ENCODE results near the gene AEBP1.

AEBP1 gene

DNA sequence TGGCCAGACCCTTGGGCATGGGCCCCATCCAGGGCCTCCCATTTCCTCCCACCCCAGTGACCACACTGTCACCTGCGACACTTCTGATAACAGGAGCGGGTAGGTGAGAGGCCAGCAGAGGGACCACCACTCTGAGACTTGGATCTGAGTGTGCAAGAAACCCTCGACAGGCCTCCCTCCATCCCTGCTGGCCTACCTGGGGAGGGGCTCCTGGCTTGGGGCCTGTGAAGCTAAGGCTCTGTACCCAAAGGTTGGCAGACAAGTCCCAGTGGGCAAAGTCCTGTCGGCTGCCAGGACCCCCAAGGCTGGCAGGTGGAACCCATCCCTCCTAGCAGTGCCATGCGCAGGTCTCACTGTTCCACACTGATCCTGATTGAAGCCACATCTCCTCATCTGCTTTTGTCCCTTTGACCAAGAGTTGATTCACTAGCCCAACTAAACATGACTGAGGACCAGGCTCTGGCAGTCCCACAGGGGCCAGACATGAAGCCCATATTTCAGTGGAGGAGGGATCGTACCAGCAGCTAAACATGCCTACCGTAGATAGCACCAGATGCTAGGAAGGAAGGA lies 37.6 kb upstream of the AEBP1 start:
- no peak for DNase-seq (ENCODE audit: low read depth in 2 of 2)

DNA sequence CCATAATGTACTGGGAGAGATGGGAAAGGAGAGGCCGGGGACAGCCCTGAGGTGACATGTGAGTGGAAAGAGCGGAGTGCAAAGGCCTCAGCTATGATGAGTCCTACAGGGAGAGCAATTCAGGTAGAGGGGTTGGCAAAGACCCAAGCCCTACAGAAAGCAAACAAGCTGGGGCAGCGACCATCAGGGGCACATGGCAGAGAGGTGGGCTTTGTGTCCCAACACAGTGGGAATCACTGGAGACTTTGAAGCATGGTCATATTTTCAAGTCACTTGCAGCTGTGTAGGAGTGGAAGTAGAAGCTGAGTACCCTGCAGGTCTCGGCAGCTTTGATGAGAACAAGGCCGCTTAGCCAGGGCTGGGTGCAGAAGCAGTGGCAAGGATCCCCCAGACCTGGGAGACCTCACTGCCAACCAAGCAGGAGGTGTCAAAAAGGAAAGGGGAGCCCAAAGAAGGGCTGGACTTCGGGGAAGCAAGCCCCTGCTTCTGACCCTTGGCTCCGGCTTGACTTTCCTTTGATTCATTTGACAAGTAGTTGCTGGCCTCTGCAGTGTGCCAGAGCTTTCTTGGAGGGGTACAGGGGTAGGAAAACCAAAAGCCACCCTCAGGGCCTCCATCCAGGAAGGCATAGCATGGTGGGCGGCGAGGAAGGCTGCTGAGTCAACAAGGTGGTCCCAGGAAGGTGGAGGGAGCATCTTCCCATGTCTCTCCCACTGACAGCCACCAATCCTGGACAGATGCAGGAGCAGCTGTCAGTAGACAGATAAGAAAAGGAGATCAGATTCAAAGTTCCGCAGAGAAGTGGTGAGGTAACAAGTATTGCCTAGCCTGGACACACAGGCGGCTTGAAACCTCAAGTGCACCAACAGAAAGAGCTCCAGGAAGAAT lies 36.8 kb upstream of the AEBP1 start:
- DNase-seq (ENCODE audit: low read depth in 2 of 2), result no peak

DNA sequence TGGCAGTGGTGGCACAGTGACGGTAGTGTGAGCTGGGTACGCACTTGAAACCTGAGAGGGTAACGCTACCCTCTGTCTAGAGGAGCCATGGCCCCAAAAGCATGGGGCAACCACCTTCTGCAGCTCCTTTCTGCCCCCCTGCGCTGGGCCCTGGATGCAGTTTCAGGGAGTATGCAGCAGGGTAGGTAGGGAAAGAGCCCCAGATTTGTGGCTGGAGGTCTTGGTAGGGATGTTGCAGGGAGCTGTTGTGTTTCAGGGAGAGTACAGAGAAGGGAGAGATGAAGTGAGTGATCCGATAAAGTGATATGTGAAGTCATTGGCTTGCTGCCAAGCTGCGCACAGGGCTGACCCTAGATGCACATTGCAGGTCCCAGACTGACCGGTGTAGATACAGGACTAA lies 36.1 kb upstream of the AEBP1 start:
- no peak for DNase-seq (ENCODE audit: low read depth in 2 of 2)

DNA sequence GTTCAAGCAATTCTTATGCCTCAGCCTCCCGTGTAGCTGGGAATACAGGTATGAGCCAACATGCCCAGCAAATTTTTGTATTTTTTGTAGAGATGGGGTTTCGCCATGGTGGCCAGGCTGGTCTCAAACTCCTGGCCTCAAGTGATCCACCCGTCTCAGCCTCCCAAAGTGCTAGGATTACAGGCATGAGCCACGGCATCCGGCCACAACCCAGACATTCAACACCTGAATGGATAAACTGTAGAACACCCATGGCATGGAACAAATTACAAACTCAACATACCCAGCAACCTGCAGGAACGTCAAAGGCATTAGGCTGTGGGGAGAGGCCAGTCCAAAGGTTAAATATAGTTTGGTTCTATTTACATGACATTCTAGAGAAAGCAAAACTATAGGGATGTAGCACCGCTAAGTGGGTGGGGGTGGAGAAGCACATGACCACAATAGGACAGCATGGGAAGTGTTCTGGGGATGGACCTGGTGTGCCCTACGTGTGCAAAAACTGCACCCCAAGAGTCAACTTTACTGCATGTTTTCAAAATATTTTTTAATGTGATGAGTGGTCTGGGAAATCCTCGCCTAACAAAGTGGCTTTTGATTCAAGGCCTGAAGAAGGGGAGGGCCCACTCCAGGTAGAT lies 32.3 kb upstream of the AEBP1 start:
- no peak for DNase-seq (ENCODE audit: low read depth in 2 of 2)

DNA sequence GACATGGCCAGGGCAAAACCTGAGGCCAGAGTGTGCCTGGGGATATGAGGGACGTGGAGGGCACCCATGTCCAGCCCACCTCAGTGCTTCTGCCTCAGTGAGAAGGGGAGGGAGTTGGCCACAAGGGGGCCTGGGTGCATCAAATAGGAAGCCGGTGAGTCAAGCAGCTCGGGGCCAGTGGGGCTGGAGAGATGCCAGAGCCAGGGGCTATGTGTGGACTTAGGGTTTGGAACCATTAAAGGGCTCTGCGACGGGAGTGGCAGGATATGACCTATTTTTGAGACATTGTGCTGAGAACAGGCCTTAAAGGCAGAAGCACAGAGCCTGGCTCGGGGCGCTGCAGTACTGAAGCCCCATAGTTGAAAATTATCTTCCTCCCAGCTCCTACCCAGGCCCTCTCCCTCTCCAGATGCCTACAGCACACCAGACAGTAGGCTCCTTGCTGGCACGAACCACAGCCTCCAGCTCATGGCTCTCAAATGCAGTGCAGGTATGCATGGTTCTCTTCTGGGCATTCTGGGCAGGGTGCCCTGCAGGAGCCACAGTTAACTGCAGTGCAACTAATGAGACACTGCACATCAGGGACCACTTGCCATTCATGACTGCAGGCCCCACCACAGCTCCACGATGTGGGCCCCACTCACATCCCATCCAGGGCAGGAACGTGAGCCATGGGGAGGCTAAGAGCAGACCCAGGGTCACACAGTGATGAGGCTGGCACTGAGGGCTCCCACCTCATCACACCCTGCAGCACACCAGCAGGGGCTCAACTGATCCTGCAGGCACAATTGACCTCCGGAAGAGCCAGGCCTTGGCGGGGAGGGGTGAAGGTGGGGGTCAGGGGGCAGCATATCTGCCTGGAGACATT lies 31.5 kb upstream of the AEBP1 start:
- DNase-seq (ENCODE audit: low read depth in 2 of 2), result no peak

DNA sequence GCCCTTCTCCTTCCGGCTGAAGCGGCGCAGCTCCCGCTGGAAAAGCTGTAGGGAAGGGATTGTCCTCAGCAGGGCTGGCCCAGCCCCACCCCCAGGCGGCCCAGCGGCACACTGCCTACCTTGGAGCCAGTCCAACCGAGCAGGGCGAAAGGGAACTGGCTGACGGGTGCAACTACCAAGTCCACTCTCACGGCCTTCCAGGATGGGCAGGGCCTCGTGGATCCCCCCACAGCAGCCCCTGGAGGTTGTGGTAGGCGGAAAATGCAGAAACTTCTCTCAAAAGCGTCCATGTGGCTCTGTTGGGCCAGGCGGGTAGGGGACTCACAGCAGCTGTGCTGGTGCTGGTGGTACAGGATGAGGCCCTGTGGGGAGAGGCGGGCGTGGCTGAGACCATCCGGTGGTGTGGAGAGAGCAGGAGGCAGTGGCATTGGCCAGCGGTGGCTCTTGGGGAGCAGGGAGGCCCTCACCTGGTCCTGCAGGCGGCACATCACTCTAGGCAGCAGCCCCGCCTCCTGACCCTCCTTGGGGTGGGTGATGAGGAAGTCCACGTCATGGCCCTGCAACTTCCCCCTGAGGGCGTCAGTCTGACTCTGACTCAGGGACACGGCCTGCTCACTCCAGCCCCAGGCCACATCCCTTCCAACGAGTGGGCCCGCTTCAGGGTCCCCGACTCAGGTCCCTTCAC lies 30.3 kb upstream of the AEBP1 start:
- DNase-seq (ENCODE audit: low read depth in 2 of 2), result no peak

DNA sequence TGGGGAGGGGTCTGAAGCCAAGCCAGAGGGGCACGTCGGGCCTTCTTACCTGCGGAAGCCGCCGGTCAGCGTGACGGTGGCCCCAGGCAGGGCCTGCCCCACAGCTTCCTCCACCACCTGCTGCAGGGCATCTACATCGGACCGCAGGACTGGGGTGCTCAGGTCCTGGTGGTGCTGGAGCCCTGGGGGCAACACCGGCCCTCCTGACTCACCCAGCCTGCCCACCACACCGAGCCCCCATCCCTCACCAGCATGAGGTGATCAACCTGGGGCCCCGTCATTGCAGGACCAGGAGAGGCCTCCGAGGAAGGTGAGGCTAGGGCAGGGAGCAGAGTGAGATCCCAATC lies 29.8 kb upstream of the AEBP1 start:
- DNase-seq (ENCODE audit: low read depth in 2 of 2), result no peak

DNA sequence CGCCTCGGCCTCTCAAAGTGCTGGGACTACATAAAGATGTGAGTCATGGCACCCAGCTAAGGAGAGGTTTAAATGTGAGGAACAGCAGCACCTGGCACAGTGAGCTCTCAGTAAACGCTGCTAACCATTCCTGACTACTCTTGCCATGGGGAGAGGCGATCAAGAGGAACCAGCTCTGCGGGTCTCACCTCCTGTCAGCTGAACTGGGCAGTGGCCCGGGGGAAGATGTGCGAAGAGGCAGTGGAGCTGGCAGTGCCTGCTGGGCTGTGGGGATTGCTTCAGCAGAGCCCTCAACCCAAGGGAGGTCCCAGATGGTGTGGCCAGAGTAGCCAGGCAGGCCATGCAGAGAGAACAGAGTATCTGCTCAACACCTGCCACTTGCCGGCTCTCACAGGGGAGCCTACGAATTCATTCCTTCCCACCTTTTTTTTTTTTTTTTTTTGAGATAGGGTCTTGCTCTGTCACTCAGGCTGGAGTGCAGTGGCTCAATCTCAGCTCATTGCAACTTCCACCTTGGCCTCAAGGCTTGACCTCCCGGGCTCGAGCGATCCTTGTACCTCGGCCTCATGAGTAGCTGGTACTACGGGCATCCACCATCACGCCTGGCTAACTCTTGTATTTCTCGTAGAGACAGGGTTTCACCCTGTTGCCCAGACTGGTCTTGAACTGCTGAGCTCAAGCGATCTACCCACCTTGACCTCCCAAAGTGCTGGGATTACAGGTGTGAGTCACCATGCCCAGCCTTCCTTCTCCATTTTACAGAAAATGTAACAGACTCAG lies 28.7 kb upstream of the AEBP1 start:
- DNase-seq (ENCODE audit: low read depth in 2 of 2), result no peak

DNA sequence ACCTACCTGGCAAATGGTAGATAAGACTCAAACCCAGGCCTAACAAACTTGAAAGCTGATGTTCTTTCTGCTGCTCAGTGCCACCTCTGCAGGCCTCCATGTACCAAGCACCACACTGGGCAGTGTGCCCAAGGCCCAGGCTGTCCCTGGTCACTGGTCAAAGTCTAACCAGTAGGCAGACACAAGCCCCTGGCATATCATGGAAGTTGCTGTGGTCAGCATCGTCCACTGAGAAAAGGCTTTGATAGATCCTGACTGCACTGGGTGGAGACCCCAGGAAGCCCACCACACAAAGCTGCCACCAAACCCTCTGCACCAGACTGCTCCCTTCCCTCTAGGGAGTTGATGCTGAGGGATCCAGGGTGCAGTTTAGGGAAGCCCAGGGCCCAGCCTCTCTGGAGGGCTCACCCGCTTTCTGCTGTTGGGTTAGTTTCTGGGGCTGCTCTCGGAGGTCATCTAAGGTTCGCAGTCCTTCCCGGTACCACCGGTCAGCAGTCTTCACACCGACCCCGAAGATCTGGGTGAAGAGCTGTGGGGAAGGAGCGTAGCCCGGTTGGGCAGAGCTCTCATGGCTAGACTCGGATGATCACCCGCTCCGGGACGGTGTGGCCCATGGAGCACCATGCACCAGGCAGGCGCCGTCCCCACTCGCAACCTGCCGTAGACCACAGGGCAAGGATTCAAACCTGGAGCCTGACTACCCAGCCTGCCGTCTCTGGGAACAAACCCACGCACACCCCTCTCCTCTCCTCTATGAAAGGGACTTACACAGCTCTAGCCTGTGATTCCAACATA lies 27.8 kb upstream of the AEBP1 start:
- no peak for DNase-seq (ENCODE audit: low read depth in 2 of 2)

DNA sequence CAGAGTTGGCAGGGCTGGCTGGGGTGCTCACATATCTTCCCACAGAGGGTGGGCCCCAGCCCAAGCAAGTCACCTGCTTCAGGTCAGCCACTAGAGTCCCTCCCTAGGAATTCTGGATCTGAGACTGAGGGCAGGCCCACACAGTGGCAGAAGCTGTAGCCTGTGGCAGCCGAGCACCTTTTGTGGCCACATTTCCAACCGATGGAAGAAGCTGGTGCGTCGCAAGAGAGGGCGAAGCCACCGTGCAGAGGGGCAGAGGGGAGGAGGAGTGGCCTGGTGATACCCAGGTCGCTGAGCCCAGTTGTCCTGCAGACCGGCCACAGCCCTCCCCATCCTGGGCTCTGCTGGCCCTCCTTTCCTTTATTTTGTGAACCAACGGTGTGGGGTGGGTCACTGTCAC lies 27.1 kb upstream of the AEBP1 start:
- no peak for DNase-seq (ENCODE audit: low read depth in 2 of 2)

DNA sequence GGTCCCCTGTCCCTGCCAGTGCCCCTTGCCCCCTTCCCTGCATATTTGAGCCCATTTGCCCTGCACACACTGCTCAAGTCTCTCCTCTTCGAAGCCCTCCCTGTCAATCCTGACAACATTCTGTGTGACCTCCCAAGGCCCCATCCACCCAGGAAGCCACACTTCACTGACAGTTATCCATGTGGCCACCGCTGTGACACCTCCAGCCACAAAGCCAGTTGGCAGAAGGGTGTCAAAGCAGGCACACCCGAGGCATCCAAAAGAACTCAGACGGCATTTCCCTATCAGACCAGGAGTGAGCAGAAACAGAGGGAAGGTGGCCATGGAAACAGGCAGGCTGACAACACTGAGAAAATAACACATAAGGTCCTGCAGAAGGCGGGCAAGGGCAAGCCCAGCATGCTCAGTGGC lies 26.5 kb upstream of the AEBP1 start:
- DNase-seq (ENCODE audit: low read depth in 2 of 2), result no peak

DNA sequence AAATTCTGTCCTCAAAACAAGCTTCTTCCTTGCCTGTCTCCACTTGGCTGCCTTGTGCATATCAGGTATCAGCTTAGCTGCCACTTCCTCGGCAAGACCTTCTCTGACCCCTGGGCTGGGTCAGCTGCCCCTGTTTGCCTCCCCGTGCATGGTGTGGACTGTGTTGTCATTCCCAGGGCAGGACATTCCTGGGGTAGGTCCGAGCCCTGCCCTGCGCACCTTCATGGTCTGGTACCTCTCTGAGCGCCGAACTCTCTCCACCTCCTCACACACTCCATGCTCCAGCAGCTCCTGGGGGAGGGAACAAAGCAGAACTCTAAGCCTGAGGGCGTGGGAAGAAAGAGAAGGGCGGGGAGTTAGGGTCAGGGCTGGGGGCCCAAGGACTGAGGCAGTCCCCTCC lies 25.6 kb upstream of the AEBP1 start:
- no peak for DNase-seq (ENCODE audit: low read depth in 2 of 2)

DNA sequence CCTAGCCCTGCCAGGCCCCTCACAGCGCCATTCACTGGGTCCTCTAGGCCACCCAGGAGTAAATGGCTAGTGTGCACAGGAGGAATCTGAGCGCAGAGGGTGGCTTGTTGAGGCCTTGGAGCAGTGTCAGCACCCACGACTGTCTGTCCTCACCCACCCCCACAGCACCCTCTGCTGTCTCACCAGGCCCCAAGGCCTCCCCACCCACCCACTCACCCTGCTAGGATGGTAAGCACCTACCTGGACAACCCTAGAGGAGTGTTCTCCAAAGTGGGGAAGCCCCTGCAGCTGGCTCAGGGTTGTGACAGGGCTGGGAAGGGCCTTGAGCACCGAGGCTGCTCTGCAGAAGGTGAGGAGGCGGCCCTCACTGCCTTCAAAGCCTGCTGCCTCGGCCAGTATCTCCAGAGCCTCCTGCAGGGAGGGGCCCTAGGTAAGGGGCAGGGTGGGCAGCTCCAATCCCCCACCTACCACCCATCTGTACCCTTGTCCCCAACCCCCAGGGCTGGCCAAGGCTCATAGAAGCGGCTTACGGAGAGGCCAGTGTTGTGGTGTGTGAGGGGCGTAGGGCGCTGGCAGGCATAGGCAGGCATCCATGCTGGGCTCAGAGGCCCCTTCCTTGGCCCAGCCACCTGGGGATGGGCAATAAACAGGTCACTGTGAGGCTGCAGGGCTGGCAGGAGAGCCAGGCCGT lies 24.7 kb upstream of the AEBP1 start:
- no peak for DNase-seq (ENCODE audit: low read depth in 2 of 2)

DNA sequence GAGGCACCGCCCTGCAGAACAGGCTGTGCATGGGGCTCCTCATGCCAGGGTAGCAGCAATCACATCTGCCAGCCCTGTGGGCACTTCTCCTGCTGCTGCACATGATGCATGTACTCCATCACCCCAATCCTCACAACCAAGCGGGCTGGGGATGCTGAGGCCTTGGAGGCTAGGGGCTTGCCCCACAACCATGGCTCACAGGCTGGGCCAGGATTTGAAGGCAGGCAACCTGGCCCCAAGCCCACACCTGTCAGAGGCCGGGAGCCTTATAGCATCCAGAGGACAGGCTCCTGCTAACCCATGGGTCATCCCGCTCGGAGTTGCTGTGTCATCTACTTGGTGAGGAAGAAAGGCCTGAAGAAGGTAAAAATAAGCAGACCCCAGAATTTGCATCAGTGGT lies 24.0 kb upstream of the AEBP1 start:
- no peak for DNase-seq (ENCODE audit: low read depth in 2 of 2)

DNA sequence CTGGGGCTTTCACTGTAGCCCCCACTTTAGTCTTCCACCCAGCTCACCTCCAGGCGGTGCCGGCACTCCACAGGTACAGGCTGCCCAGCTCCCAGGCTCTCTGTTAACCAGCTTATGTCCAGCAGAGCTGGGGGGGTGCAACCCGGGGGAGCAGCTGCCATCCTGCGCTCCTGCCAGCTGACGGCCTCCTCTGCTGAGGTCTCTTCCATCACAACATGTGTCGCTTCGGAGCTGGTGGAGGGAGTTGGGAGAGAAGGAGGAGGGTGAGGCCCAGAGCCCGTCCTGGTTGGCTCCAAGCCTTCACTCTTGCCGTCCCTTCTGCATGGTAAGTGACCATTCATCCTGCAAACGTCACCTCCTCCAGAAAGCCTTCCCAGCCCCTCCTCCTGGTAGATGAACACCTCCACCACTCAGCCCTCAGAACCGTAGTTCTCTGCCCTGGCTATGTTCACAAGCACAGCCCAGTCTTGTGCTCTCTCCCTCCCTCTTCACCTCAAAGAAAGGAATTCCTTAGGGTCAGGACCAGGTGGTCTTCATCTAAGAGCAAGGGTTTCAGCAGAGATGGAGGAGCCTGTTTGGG lies 23.4 kb upstream of the AEBP1 start:
- no peak for DNase-seq (ENCODE audit: low read depth in 2 of 2)

DNA sequence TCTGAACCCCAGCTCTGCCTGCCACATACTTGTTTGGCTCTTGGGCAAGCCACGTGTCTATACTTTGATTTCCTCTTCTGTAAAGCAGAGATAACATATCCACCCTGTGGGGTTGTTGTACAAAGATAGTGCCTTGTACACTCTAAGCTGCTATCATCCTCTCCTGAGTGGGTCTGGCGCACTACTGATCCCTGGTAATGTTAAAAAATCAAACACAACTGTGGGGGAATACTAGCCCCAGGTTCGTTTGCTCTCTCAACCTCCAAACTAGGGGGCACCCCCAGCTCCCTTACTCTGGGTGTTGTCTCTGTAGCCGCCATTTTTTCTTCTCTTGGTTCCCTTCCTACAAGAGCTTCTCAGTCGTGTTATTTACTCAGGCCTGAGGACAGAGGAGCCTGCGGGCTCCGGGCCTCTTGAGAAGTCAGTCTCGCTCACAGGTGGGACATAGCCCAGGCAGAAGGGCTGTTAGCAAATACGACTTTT lies 22.8 kb upstream of the AEBP1 start:
- DNase-seq (ENCODE audit: low read depth in 2 of 2), result no peak

DNA sequence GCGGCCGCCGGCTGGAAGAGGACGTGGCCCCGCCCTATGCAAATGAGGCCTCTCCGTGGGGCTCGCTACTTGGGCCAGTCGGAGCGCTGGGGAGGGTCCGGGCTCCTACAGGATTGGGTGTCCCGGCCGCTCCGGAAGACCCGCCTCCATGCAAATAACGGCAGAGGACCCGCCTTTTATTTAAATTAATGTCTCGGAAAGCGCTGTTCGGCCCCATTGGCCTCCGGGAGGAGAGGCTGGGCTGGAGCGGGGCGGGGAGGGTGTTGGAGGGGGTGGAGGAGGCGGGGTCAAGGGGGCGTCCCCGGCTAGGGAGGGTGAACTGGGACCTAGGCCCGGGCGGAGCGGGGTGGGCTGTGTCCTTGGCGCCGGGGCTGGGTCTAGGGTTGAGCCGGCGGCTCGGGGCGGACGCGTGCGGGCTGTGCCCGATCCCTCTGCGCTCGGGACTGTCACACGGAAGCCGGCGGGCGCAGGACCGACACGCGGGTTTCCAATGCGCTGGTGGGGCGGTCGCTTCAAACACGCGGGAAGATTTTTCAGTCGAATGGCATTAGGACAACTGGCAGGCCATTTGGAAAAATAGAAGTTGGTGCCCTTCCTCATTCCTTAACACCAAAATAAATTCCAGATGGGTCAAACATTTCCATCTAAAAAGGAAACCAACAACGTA lies 21.5 kb upstream of the AEBP1 start:
- DNase-seq (ENCODE audit: low read depth in 2 of 2), result peak; percentile 93 to 99

DNA sequence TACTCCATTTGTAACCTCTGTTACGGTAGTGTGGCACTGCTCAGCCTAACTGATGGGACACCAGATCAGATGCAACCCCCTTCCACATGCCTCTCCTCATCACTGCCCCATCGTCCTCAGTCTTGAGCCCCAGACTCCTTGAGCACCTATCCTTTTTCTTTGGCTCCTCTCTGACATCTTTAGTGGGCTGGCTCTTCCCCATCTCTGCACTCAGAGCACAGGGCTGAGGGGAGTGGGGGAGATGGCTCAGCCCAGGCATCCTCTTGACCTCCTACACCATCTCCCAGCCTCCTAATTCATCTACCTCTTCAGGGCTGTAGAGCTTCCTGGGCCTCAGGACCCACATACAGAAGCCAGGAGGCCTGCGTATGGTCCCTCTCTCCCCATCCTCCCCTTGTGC lies 20.3 kb upstream of the AEBP1 start:
- DNase-seq (ENCODE audit: low read depth in 2 of 2), result no peak

Measured in stimulated activated CD4-positive, alpha-beta T cell treated with anti-CD3 and anti-CD28 coated beads, Interleukin-4, amount 100 ng/mL, for 48 hours (primary cell).